K562 (cell line): ENCODE data around the gene USP49. TPM values are rescaled to one million over a fixed set of nuclear protein-coding genes. Genes with fewer than 3 reads are reported as not detected.

Experiments used
- ATAC-seq: fragments of 200-7000 bp; cut with Tn5 transposase; 3 replicates; pipeline ENCODE4 v1.9.1; 2020; ENCODE audit warnings: moderate library complexity
- BruUV-seq: library from RNA; stranded (reverse); fragments of 400-500 nt; replicated peaks from 2 replicates; lab custom pipeline; 2021; lab: Mats Ljungman, UMichigan
- CTCF ChIA-PET: fragments of 300-600 bp; formaldehyde crosslinking; extraction: SDS; loops from one replicate; lab custom pipeline; 2021; ENCODE audit warnings: low intra/inter-chr PET ratio; lab: Yijun Ruan, JAX
- POLR2A ChIA-PET: fragments of 300-600, 350-650 bp; sonication (Branson Sonifier 250); formaldehyde crosslinking; extraction: SDS; loops from one replicate; lab custom pipeline; 2021; ENCODE audit warnings: antibody characterized with exemption, inconsistent platforms; lab: Yijun Ruan, JAX
- DNase-seq, 4 experiments: peaks; one replicate each; pipeline versions ENCODE4 v3.0.0 to v3.0.0-alpha.2; 2011 to 2018; ENCODE audit warnings: low spot score in 3 of 4, mixed read lengths in 3 of 4; ENCODE audit errors: extremely low read depth in 1 of 4
- FAIRE-seq: peaks from 2 replicates; lab custom pipeline; 2011; peaks lifted over from hg19 to GRCh38; lab: Jason Lieb, UNC
- H2AFZ ChIP-seq: 2 replicates; pipeline ENCODE4 v1.6.0; 2011; ENCODE audit warnings: low read depth, low read length, control low read depth, inconsistent platforms
- H3K27ac ChIP-seq: fragments of 200-600 bp; 3 replicates; pipeline ENCODE4 v1.8.0; 2011; ENCODE audit warnings: low read depth, mild to moderate bottlenecking, control low read depth, inconsistent platforms, low read length, moderate library complexity, mixed read lengths; ENCODE audit errors: extremely low read depth
- H3K27me3 ChIP-seq, 2 experiments: fragments of 300-600 bp in 1 of 2; 2 replicates in 1 of 2; 3 replicates in 1 of 2; pipeline versions ENCODE4 v1.6.0 to v1.8.0; 2011; ENCODE audit warnings: inconsistent platforms in 2 of 2, low read length in 2 of 2, mild to moderate bottlenecking in 1 of 2, mixed read lengths in 1 of 2, moderate library complexity in 1 of 2; ENCODE audit not compliant: control insufficient read depth in 2 of 2, insufficient read depth in 2 of 2
- H3K36me3 ChIP-seq: fragments of 300-600 bp; 3 replicates; pipeline ENCODE4 v1.8.0; 2011; ENCODE audit warnings: mild to moderate bottlenecking, low read length, inconsistent platforms; ENCODE audit not compliant: control insufficient read depth, insufficient read depth
- H3K4me1 ChIP-seq, 2 experiments: fragments of 200-600 bp in 1 of 2; replicated peaks in 1 of 2; 2 replicates in 1 of 2; 3 replicates in 1 of 2; pipeline versions ENCODE4 v1.5.1 to v1.8.0; 2011; ENCODE audit warnings: inconsistent platforms in 2 of 2, low read length in 2 of 2, mild to moderate bottlenecking in 1 of 2, mixed read lengths in 1 of 2, moderate library complexity in 1 of 2; ENCODE audit not compliant: control insufficient read depth in 2 of 2, insufficient read depth in 2 of 2
- H3K4me2 ChIP-seq: 2 replicates; pipeline ENCODE4 v1.6.1; 2011; ENCODE audit warnings: low read length, control low read depth, inconsistent platforms, mixed read lengths; ENCODE audit not compliant: insufficient read depth
- H3K4me3 ChIP-seq: fragments of 200-600 bp; sonication (generic), shearing (Covaris generic); 2 replicates; pipeline ENCODE4 v1.5.1; 2016; ENCODE audit warnings: control low read depth, inconsistent platforms
- H3K79me2 ChIP-seq: fragments of 200-600 bp; 3 replicates; pipeline ENCODE4 v1.8.0; 2011; ENCODE audit warnings: low read length, inconsistent platforms; ENCODE audit not compliant: control insufficient read depth, insufficient read depth
- H3K9ac ChIP-seq, 2 experiments: 2 replicates each; pipeline versions ENCODE4 v1.6.0 to v1.6.1; 2011; ENCODE audit warnings: low read depth in 2 of 2, low read length in 2 of 2, control low read depth in 1 of 2, inconsistent platforms in 1 of 2, mild to moderate bottlenecking in 1 of 2, mixed read lengths in 1 of 2; ENCODE audit not compliant: insufficient read depth in 1 of 2
- H3K9me1 ChIP-seq: one replicate; pipeline ENCODE4 v1.6.0; 2011; ENCODE audit warnings: inconsistent platforms, mild to moderate bottlenecking, low read length, moderate library complexity; ENCODE audit not compliant: control insufficient read depth, insufficient read depth
- H3K9me3 ChIP-seq: replicated peaks from 2 replicates; pipeline ENCODE4 v1.5.1; 2011; ENCODE audit warnings: low read depth, low read length, inconsistent platforms; ENCODE audit not compliant: control insufficient read depth, insufficient read depth
- H4K20me1 ChIP-seq: replicated peaks from 2 replicates; pipeline ENCODE4 v1.6.1; 2011; ENCODE audit warnings: low read length, inconsistent platforms, mixed read lengths; ENCODE audit not compliant: control insufficient read depth, insufficient read depth
- ETV1 ChIP-seq: fragments of 450-650 bp; conservative IDR thresholded peaks from 2 replicates; pipeline ENCODE4 v1.6.1; 2016; ENCODE audit warnings: missing genetic modification characterization, control low read depth, low read depth, missing compliant biosample characterization
- ETV5 ChIP-seq: sonication (generic); formaldehyde crosslinking; IDR thresholded peaks from 2 replicates; pipeline ENCODE4 v1.4.0; 2020; ENCODE audit warnings: low read depth, mild to moderate bottlenecking, missing genetic modification reagents
- JUN ChIP-seq, 2 experiments: sonication (generic) in 1 of 2; formaldehyde crosslinking in 1 of 2; IDR thresholded peaks; 2 replicates each; pipeline versions ENCODE4 v1.6.1 to v1.8.0; 2012 to 2022; ENCODE audit warnings: borderline replicate concordance in 2 of 2, mild to moderate bottlenecking in 2 of 2, improper control_type of control experiment in 1 of 2, low read depth in 1 of 2, low read length in 1 of 2, missing genetic modification reagents in 1 of 2
- KLF6 ChIP-seq: fragments of 250-450 bp; sonication (Bioruptor Pico); IDR thresholded peaks from 2 replicates; pipeline ENCODE4 v1.4.0; 2020; ENCODE audit warnings: mild to moderate bottlenecking, moderate library complexity, borderline replicate concordance
- NR3C1 ChIP-seq: sonication (generic); formaldehyde crosslinking; IDR thresholded peaks from 2 replicates; pipeline ENCODE4 v1.8.1; 2022; ENCODE audit warnings: missing genetic modification reagents
- SREBF1 ChIP-seq: fragments of 150-350 bp; IDR thresholded peaks from 2 replicates; pipeline ENCODE4 v1.6.1; 2014; ENCODE audit warnings: antibody characterized with exemption, low read depth, low read length, borderline replicate concordance
- ZNF282 ChIP-seq: sonication (generic); formaldehyde crosslinking; IDR thresholded peaks from 2 replicates; pipeline ENCODE4 v1.8.1; 2023; ENCODE audit warnings: missing genetic modification reagents
- WGBS: fragments of 100-300 bp; shearing (Covaris generic); methylation state at CpG from one replicate; pipeline ENCODE4 v1.1.6; 2016; ENCODE audit warnings: low coverage, mixed read lengths; ENCODE audit not compliant: insufficient coverage; ENCODE audit errors: missing lambda C conversion rate; 5-methylcytosine and 5-hydroxymethylcytosine counted together
- in situ Hi-C: fragments of 300-500 bp; cut with MboI; formaldehyde crosslinking; loops from 4 replicates; pipeline ENCODE4 v1.15.0; 2018; ENCODE audit warnings: inconsistent platforms, mixed read lengths
- intact Hi-C: fragments of 100-400 bp; cut with micrococcal nuclease; formaldehyde crosslinking; loops from 2 replicates; pipeline ENCODE4 v1.14.2; 2022
- polyA plus RNA-seq, 8 experiments: library from polyadenylated mRNA; depleted of rRNA in 4 of 8; stranded (reverse) in 5 of 8; unstranded in 3 of 8; fragments of >200 nt; fragmentation: Nextera tagmentation in 2 of 8; fragmentation: Illumina TruSeq in 1 of 8; extraction: Ambion mirVana in 2 of 8; extraction: Trizol in 1 of 8; gene quantifications; 2 replicates each; pipeline versions ENCODE4 v1.2.1 to v1.2.3, GENCODE V29; 2011 to 2014; ENCODE audit warnings: inconsistent platforms in 1 of 8, missing spikeins in 1 of 8
- total RNA-seq, 7 experiments: library from RNA; depleted of rRNA in 6 of 7; stranded (reverse); fragments of >200 nt in 6 of 7; fragmentation: Illumina TruSeq in 2 of 7; extraction: Trizol in 2 of 7; gene quantifications; 2 replicates each; pipeline versions ENCODE4 v1.2.1 to v1.2.3, GENCODE V29; 2011 to 2021; ENCODE audit warnings: low replicate concordance in 1 of 7
- TF ChIP-seq, protein P1 (sequence below): fragments of 250-450 bp; sonication (Bioruptor Pico); IDR thresholded peaks from 2 replicates; pipeline ENCODE4 v1.9.0; 2021; ENCODE audit warnings: mild to moderate bottlenecking, inconsistent platforms
- TF ChIP-seq, protein P2 (sequence below): fragments of 450-650 bp; formaldehyde crosslinking; IDR thresholded peaks from 2 replicates; pipeline ENCODE4 v1.4.0; 2020; ENCODE audit warnings: mild to moderate bottlenecking, moderate library complexity
- TF ChIP-seq, protein P3 (sequence below): sonication (generic); formaldehyde crosslinking; IDR thresholded peaks from 2 replicates; pipeline ENCODE4 v1.8.1; 2023; ENCODE audit warnings: mild to moderate bottlenecking, missing genetic modification reagents
- TF ChIP-seq, protein P4 (sequence below): fragments of 450-650 bp; formaldehyde crosslinking; IDR thresholded peaks from 2 replicates; pipeline ENCODE4 v1.4.0; 2020; ENCODE audit warnings: mild to moderate bottlenecking, moderate library complexity

The USP49 gene
- total and polyA plus RNA-seq, 9 of the 15 experiments (the other 6 are each of a cell fraction or from before 2014, with no cell fraction given), result 1.0 to 9.9 (median 6.5) TPM

DNA sequence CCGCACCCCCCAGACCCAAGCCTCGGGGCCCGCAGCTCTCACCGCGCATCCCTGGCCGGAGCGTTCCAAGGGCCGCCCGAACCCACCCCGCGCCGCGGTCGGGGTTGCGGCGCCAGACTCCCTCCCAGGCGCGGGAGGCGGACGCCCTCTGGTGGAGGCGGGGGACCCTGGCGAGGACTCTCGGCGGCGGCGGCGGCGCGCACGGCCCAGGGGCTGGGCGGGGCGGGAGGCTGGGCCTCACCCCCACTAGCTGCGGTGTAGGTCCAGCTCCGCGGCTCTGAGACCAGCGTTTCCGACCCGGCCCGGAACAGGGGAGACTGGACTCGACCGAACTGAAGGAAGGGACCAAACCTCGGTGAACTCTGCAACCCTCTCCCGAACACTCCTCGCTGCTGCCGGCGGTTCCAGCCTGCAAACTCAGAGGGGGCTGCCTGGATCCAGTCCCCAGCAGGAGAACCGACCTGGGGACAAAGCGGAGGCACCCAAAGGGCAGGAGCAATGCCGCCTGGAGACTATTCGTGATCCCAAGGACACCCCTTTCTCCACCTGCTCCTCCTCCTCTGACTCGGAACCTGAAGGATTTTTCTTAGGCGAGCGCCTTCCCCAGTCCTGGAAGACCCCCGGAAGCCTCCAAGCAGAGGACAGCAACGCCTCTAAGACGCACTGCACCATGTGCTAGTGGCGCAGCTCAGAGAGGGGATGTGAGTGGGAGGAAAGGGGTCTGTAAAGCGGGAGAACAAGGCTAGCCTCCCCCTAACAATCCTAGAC is 108.5 kb downstream of the USP49 start:
- DNase-seq, result peak; percentile 91 to 96 (median 94)
- ChIA-PET POLR2A (interaction anchor here (0.6 to 7.1 kb wide), 27 partner anchors 10 to 1093 kb away, joined by 3 to 37 read pairs (median 4); partner anchors contain the start of genes BYSL, MED20, RPL7L1 and TAF8), CTCF (interaction anchor here (0.6 to 3.0 kb wide), 12 partner anchors 52 to 481 kb away, joined by 3 to 17 read pairs (median 4); partner anchors contain the start of genes BYSL, MED20, TAF8 and TFEB)
- intact Hi-C loops (loop anchor here (1.0 to 5.0 kb wide), 5 partner anchors 61 to 258 kb away; partner anchors contain the start of genes BYSL, MED20 and USP49), in situ Hi-C loops (loop anchor here (5.0 to 10.0 kb wide), 3 partner anchors 121 to 438 kb away; no protein-coding TSS in a partner anchor)
- Histone ChIP-seq H3K36me3 (peaks cover 30% of the 10 kb centered on the region), H3K27ac (peak overlapping the region; percentile 93), H3K4me2 (peak overlapping the region; percentile 99), H3K9me1 (no peaks in the 10 kb centered on the region), H2AFZ (peak overlapping the region; percentile 94), H3K9me3 (no peaks in the 10 kb centered on the region), H3K9ac (peak overlapping the region; percentile 96 to 99), H4K20me1 (peaks cover 5% of the 10 kb centered on the region; the same call in 1 of the 2 replicates), H3K79me2 (peaks cover 48% of the 10 kb centered on the region), H3K27me3 (no peaks in the 10 kb centered on the region), H3K4me3 (peak overlapping the region; percentile 87), H3K4me1 (peaks cover 30 to 33% of the 10 kb centered on the region in 2 experiments)
- WGBS, result under 1% methylated on average over 36 of the region's 58 CpGs
- TSS peak; percentile 89 for BruUV-seq
- peak; percentile 92 for ATAC-seq
- FAIRE-seq, result no peak
- TF ChIP-seq ETV5 (CRISPR knock-in tag), result peak; percentile 14; the same call in 1 of the 2 replicates
- TF ChIP-seq, protein P1, sequence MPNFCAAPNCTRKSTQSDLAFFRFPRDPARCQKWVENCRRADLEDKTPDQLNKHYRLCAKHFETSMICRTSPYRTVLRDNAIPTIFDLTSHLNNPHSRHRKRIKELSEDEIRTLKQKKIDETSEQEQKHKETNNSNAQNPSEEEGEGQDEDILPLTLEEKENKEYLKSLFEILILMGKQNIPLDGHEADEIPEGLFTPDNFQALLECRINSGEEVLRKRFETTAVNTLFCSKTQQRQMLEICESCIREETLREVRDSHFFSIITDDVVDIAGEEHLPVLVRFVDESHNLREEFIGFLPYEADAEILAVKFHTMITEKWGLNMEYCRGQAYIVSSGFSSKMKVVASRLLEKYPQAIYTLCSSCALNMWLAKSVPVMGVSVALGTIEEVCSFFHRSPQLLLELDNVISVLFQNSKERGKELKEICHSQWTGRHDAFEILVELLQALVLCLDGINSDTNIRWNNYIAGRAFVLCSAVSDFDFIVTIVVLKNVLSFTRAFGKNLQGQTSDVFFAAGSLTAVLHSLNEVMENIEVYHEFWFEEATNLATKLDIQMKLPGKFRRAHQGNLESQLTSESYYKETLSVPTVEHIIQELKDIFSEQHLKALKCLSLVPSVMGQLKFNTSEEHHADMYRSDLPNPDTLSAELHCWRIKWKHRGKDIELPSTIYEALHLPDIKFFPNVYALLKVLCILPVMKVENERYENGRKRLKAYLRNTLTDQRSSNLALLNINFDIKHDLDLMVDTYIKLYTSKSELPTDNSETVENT (CRISPR knock-in tag), result peak; percentile 34; the same call in 1 of the 2 replicates
- 0 out of 2 replicates have a peak, but pooled peaks have one; percentile 70 for TF ChIP-seq ZNF282
- no peak for TF ChIP-seq SREBF1
- TF ChIP-seq KLF6, result 0 out of 2 replicates have a peak, but pooled peaks have one; percentile 6
- 0 out of 2 replicates have a peak, but pooled peaks have one; percentile 4 for TF ChIP-seq ETV1
- TF ChIP-seq NR3C1 (CRISPR knock-in tag), result peak; percentile 72; the same call in 1 of the 2 replicates
- no peak for TF ChIP-seq JUN (IDR thresholded peaks at IDR 0.05; ENCODE audit: borderline replicate concordance, low read depth, low read length)
- 0 out of 2 replicates have a peak, but pooled peaks have one; percentile 4 for TF ChIP-seq JUN (CRISPR knock-in tag; IDR thresholded peaks at IDR 0.05; ENCODE audit: borderline replicate concordance)
- TF ChIP-seq, protein P2, sequence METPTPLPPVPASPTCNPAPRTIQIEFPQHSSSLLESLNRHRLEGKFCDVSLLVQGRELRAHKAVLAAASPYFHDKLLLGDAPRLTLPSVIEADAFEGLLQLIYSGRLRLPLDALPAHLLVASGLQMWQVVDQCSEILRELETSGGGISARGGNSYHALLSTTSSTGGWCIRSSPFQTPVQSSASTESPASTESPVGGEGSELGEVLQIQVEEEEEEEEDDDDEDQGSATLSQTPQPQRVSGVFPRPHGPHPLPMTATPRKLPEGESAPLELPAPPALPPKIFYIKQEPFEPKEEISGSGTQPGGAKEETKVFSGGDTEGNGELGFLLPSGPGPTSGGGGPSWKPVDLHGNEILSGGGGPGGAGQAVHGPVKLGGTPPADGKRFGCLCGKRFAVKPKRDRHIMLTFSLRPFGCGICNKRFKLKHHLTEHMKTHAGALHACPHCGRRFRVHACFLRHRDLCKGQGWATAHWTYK, result no peak
- TF ChIP-seq, protein P3, sequence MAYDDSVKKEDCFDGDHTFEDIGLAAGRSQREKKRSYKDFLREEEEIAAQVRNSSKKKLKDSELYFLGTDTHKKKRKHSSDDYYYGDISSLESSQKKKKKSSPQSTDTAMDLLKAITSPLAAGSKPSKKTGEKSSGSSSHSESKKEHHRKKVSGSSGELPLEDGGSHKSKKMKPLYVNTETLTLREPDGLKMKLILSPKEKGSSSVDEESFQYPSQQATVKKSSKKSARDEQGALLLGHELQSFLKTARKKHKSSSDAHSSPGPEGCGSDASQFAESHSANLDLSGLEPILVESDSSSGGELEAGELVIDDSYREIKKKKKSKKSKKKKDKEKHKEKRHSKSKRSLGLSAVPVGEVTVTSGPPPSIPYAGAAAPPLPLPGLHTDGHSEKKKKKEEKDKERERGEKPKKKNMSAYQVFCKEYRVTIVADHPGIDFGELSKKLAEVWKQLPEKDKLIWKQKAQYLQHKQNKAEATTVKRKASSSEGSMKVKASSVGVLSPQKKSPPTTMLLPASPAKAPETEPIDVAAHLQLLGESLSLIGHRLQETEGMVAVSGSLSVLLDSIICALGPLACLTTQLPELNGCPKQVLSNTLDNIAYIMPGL (CRISPR knock-in tag), result 0 out of 2 replicates have a peak, but pooled peaks have one; percentile 67
- TF ChIP-seq, protein P4, sequence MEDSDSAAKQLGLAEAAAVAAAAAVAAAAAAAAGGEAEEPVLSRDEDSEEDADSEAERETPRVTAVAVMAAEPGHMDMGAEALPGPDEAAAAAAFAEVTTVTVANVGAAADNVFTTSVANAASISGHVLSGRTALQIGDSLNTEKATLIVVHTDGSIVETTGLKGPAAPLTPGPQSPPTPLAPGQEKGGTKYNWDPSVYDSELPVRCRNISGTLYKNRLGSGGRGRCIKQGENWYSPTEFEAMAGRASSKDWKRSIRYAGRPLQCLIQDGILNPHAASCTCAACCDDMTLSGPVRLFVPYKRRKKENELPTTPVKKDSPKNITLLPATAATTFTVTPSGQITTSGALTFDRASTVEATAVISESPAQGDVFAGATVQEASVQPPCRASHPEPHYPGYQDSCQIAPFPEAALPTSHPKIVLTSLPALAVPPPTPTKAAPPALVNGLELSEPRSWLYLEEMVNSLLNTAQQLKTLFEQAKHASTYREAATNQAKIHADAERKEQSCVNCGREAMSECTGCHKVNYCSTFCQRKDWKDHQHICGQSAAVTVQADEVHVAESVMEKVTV (CRISPR knock-in tag), result peak; percentile 61; the same call in 1 of the 2 replicates
